Measurements from ENCODE around the gene TRNT1. TPM values are rescaled to one million over a fixed set of nuclear protein-coding genes. Genes with fewer than 3 reads are reported as not detected.
A peak's percentile ranks its signal among the peaks of the same experiment; 100 is the strongest.

Gene TRNT1
- total RNA-seq, 2 experiments from 2014 or later, result 33.4 to 33.6 TPM

DNA sequence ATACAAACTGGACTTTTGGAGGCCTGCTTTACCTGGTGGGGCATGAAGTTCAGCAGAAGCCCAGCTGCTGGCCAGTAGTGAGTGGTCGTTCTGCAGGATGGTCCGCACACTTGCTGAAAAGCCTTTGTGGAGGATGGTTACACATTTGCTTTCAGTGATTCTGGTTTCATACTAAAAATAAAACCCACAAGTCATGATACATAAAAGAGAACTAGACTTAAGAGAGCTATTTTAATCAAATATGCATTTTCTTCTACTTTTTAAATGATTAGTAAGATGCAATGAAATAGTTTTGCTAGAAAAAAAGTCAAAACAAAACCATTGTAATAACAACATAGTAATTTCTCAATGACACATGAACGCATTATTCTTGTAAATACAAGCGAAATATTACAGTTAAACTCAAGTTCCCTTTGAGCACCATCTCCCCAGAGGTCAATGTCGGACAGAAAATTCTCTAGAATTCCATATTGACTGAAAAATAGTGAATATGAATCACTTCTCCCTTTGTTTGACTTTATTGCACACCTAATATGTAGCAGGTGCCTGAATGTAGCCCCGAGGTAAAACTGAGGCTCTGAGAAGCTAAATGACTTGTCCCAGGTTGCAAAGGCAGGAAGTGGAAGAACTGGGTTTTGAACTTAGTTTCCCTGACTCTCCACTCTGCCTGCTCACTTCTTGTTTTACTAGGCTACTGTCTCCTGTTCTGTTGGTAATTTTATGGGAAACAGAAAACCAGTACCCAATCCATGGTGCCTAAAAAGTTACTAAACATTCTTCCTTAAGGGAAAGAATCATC, 24.9 kb upstream of the TRNT1 start:
- Mint-ChIP-seq H3K4me1 (ENCODE audit: low read depth) (no peaks in the 10 kb centered on the region), H3K27ac (no peak overlapping the region), H3K4me3 (no peak overlapping the region), H3K9me3 (ENCODE audit: insufficient read depth) (no peaks in the 10 kb centered on the region), H3K36me3 (ENCODE audit: low read depth) (no peaks in the 10 kb centered on the region), H3K27me3 (ENCODE audit: low read depth) (peaks cover 3% of the 10 kb centered on the region)
- ChIA-PET POLR2A (no interaction called here), CTCF (no interaction called here)
- no peak for DNase-seq
- no peak for ATAC-seq

DNA sequence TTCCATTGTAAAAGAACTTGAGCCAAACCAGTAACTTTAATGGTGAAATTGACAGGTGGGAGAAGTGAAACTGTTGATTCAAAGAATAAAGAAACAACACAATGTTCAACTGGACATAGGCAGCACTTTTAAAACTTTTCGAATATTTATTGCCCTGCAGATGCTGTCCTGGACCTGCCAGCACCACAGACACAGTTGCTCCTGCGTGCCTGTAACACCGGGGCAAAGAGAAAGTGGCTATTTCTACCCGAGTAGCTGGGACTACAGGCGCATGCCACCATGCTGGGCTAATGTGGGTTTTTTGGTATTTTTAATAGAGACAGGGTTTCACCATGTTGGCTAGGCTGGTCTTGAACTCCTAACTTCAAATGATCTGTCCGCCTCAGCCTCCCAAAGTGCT, 24.0 kb upstream of the TRNT1 start:
- H3K27me3 Mint-ChIP-seq (ENCODE audit: low read depth), result peaks cover 8% of the 10 kb centered on the region
- POLR2A ChIA-PET, result no interaction called here
- ATAC-seq, result no peak
- CTCF ChIA-PET, result no interaction called here
- H3K4me3 Mint-ChIP-seq, result no peak overlapping the region
- H3K4me1 Mint-ChIP-seq (ENCODE audit: low read depth), result no peaks in the 10 kb centered on the region
- no peak overlapping the region for H3K27ac Mint-ChIP-seq
- no peaks in the 10 kb centered on the region for H3K9me3 Mint-ChIP-seq (ENCODE audit: insufficient read depth)
- no peak for DNase-seq
- H3K36me3 Mint-ChIP-seq (ENCODE audit: low read depth), result no peaks in the 10 kb centered on the region

DNA sequence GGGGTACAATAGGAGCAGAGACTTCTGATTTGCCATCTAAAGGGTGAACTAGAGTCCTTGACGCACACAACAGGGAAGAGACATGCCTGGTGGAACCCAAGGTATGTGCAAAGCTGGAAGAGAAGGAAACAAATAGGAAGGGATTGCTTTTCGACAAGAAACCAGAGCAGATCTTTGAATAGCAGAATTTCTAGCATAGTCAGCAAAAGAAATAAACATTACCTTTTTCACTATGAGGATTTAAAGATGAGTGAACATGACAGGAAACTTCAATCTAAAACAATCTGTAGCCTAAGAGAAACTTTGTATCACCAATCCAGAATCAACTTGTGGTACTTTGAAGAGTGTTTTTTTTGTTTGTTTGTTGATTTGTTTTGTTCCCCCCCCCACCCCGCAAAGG, 21.5 kb upstream of the TRNT1 start:
- H3K27me3 Mint-ChIP-seq (ENCODE audit: low read depth), result peaks cover 13% of the 10 kb centered on the region
- H3K27ac Mint-ChIP-seq, result no peak overlapping the region
- no peaks in the 10 kb centered on the region for H3K36me3 Mint-ChIP-seq (ENCODE audit: low read depth)
- no peak for ATAC-seq
- no peak overlapping the region for H3K4me3 Mint-ChIP-seq
- H3K9me3 Mint-ChIP-seq (ENCODE audit: insufficient read depth), result no peaks in the 10 kb centered on the region
- no peaks in the 10 kb centered on the region for H3K4me1 Mint-ChIP-seq (ENCODE audit: low read depth)
- DNase-seq, result no peak
- ChIA-PET POLR2A (no interaction called here), CTCF (no interaction called here)

DNA sequence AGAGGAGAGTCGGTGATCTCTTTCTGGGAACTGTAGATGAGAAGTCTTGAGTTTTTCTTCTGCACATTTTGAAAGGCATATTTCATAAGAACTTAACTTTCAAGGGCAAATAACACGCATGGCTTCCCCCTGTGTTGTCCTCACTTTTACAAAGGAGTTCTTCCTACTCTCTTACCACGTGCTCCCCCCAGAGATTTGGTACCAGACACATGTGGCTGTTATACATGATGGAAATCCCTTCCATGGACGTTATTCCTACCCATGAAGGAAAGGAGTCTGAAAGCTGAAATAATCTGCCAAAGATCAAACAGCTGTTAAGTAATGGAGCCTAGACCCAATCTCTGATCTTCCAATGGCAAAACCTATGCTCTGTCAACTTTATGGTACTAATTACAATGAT, 20.9 kb upstream of the TRNT1 start:
- no peaks in the 10 kb centered on the region for H3K4me1 Mint-ChIP-seq (ENCODE audit: low read depth)
- H3K36me3 Mint-ChIP-seq (ENCODE audit: low read depth), result no peaks in the 10 kb centered on the region
- DNase-seq (no peak), ATAC-seq (no peak)
- no peak overlapping the region for H3K4me3 Mint-ChIP-seq
- ChIA-PET POLR2A (no interaction called here), CTCF (no interaction called here)
- peaks cover 13% of the 10 kb centered on the region for H3K27me3 Mint-ChIP-seq (ENCODE audit: low read depth)
- H3K27ac Mint-ChIP-seq, result no peak overlapping the region
- no peaks in the 10 kb centered on the region for H3K9me3 Mint-ChIP-seq (ENCODE audit: insufficient read depth)

DNA sequence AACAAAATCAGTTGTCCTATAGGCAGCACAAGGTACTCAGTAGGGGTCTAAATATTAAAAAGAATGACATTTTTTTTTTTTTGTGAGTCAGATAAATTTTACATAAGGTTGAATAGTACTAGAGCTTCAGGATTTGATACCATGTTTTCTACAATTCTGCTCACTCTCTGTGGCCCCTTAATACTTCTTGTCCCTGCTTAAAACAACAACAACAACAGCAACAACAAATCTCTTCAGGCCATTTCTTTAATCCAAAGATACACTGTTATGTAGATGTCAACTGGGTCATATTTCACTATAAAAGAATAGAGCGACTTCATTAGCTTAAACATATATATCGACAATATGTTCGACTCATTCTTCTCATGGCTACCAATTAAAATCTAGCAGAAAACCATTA, 19.6 kb upstream of the TRNT1 start:
- ChIA-PET POLR2A (interaction anchor here (0.7 kb wide), 1 partner anchor 19 kb away, joined by 3 read pairs; no protein-coding TSS in a partner anchor), CTCF (no interaction called here)
- H3K27ac Mint-ChIP-seq, result no peak overlapping the region
- peaks cover 13% of the 10 kb centered on the region for H3K27me3 Mint-ChIP-seq (ENCODE audit: low read depth)
- H3K4me3 Mint-ChIP-seq, result no peak overlapping the region
- H3K4me1 Mint-ChIP-seq (ENCODE audit: low read depth), result no peaks in the 10 kb centered on the region
- no peaks in the 10 kb centered on the region for H3K36me3 Mint-ChIP-seq (ENCODE audit: low read depth)
- H3K9me3 Mint-ChIP-seq (ENCODE audit: insufficient read depth), result no peaks in the 10 kb centered on the region
- ATAC-seq, result no peak
- DNase-seq, result no peak

DNA sequence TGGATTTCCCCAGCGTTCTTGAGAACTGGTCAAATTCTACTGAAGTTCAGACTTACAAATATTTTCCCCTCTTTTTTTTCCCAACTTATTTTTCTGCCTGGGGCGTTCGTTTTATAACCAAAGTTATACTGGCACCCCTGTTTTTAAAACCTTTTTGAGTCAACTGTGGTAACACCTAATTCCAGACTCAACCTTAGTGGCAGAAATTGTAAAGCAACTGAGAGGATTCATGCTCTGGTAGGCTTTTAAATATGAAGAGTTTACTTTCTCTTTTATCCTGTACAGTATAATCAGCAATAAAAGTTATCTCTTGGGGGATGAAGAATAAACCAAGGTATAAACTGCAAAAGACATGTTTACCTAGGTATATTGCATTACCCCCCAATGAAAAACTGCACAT, 18.9 kb upstream of the TRNT1 start:
- H3K27me3 Mint-ChIP-seq (ENCODE audit: low read depth), result peaks cover 13% of the 10 kb centered on the region
- no peaks in the 10 kb centered on the region for H3K9me3 Mint-ChIP-seq (ENCODE audit: insufficient read depth)
- H3K36me3 Mint-ChIP-seq (ENCODE audit: low read depth), result no peaks in the 10 kb centered on the region
- DNase-seq (no peak), ATAC-seq (no peak)
- H3K27ac Mint-ChIP-seq, result no peak overlapping the region
- no peak overlapping the region for H3K4me3 Mint-ChIP-seq
- ChIA-PET POLR2A (no interaction called here), CTCF (no interaction called here)
- H3K4me1 Mint-ChIP-seq (ENCODE audit: low read depth), result no peaks in the 10 kb centered on the region

DNA sequence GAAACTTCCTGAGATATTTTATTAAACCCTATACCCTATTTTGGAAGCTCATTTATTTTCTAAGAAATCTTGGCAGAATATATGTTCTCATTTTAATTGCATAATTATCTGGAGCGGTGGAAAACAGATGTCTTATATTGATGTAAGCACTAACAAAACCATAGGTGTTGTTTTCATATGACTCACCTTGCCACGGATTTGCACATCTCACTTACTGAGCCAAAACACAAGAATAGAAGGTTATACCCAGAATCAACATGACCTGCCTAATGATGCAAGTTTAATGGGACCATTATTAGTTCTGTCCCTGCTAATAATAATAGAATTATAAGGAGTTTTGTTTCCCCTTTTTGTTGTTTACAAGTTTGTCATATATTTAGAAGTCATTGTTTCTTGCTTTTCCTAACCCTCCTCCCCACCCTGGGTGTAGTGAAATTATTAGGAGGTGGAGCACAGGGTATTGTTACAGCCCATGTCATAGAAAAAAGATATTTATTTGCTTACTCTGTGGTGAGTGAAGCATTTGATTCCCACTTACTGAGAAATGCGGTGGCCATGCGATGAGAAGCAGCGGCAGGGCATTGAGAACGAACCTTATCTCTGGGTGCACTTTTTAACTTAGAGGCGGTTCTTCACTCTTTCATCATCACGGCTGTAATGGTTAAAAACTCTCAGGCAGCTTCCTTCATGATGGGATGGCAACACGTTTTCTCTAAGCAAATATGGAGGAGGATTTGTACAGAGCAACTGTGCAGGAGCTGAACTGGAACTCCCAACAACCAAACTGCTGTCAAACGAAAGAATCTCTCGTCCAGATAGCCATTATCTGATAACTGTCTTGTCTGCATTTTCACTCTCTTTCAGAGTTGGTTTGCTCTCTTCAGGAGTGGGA, 17.1 kb upstream of the TRNT1 start:
- Mint-ChIP-seq H3K4me1 (ENCODE audit: low read depth) (no peaks in the 10 kb centered on the region), H3K27me3 (ENCODE audit: low read depth) (peaks cover 13% of the 10 kb centered on the region), H3K27ac (no peak overlapping the region), H3K36me3 (ENCODE audit: low read depth) (no peaks in the 10 kb centered on the region), H3K4me3 (no peak overlapping the region), H3K9me3 (ENCODE audit: insufficient read depth) (no peaks in the 10 kb centered on the region)
- ChIA-PET CTCF (no interaction called here), POLR2A (no interaction called here)
- ATAC-seq (no peak), DNase-seq (no peak)

DNA sequence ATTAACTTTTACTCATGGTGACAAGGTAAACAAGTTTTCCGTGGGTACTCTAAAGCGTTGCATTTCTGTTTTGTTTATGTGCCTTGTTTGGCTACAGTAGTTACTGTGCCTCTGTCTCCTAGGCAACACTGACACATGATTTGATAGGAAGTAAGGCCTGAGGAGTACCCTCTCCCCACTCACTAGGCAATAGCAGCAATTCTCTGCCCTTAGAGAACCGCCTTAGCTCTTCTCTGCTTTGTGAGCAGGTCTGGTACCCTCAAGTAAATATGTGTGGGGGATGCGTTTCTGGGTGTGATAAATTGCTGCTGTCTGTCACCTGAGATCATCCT, 16.5 kb upstream of the TRNT1 start, which contains the start of gene IL5RA:
Gene IL5RA (minus strand): TSS at position 76 of the 332 bp plus-strand sequence. CDS start 5,390 bp downstream, outside the sequence.
- DNase-seq, result no peak
- no peak within 1 kb of the TSS for H3K27ac Mint-ChIP-seq
- POLR2A ChIA-PET, result no interaction called here

DNA sequence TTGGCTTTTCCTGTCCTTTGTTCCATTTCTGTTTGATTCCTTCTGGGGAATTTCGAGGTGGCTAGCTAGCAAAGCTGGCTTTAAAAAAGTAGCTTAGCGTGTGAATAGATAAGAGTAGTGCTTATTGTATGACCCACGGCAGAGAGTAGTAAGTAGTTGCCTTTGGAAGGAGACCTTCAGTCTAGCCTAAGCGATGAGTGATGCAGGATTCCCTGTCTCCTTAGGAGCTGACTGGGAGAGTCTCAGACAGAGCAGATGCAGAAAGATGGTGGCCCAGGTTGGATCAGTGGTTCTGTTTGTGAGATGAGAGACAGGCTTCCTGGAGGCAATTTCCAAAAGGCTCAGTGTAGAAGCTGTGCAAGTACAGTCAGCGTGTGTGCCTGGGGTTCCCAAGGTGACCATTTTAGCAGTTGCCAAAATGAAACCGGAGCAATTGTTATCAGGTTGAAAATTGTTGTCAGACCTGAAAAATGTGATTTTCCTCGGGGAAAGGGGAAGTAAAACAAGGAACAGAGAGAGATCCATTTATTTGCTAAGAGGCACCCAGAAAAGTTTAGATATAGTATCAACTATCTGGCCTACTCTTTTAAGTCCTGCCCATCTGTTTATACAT, 15.9 kb upstream of the TRNT1 start:
- Mint-ChIP-seq H3K27me3 (ENCODE audit: low read depth) (peaks cover 15% of the 10 kb centered on the region), H3K9me3 (ENCODE audit: insufficient read depth) (no peaks in the 10 kb centered on the region), H3K4me1 (ENCODE audit: low read depth) (no peaks in the 10 kb centered on the region), H3K36me3 (ENCODE audit: low read depth) (no peaks in the 10 kb centered on the region), H3K27ac (no peak overlapping the region), H3K4me3 (no peak overlapping the region)
- ATAC-seq, result no peak
- no peak for DNase-seq
- ChIA-PET CTCF (no interaction called here), POLR2A (no interaction called here)

More for the DNA sequence above, 16.5 kb upstream of the TRNT1 start, which contains the start of gene IL5RA:
- peak; percentile 44 for ATAC-seq
- no peaks in the 10 kb centered on the region for H3K9me3 Mint-ChIP-seq (ENCODE audit: insufficient read depth)
- H3K36me3 Mint-ChIP-seq (ENCODE audit: low read depth), result no peaks in the 10 kb centered on the region
- H3K4me1 Mint-ChIP-seq (ENCODE audit: low read depth), result no peaks in the 10 kb centered on the region
- no peak within 1 kb of the TSS for H3K4me3 Mint-ChIP-seq
- H3K27me3 Mint-ChIP-seq (ENCODE audit: low read depth), result peaks cover 13% of the 10 kb centered on the region
- CTCF ChIA-PET, result no interaction called here

DNA sequence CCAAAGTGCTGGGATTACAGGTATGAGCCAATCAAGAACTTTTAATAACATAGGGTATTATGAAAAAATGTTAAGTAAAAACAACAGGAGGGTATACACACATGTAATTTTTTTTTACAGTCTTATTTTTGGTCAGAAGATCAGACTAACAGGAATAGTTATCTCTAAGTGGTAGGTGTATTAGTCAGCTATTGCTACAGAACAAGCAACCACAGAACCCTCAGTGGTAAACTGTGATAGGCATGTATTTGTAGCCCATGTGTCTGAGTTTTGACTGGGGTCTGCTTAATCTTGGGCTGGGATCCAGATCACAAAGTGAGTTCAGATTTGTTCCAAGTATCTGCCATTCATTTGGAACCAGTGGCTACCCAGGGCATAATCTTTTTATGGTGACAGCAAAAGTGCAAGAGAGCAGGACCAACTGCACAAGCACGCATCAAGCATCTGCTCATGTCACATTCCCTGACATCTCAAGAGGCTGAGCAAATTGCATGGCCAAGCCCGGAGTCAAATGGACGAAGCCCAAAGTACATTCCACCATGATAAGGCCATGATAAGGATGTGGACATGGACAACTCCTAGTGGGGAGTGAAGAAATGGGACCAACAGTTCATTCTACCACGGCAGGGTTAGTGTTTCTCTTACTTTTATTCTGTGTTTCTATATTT, 13.6 kb upstream of the TRNT1 start:
- CTCF ChIA-PET, result no interaction called here
- ATAC-seq, result no peak

DNA sequence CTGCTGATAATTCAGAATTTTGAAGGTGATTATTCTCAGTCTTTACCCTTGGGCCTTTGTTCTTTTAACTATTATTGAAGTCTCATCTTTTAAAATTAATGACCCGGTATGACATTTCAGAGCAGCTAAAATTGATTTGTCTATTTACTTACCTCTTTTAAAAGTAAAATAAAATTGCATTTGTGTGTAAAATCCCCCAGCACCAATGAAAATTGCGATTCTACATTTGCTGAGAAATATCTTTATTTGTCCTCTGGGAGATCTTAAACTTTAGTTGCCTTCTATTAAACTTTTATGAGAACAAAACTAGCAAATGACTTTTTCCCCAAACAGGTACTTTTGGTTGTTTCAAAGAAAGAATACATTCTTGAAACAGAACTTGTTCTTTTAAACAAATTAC, 9.1 kb upstream of the TRNT1 start:
- Mint-ChIP-seq H3K36me3 (ENCODE audit: low read depth) (no peaks in the 10 kb centered on the region), H3K4me1 (ENCODE audit: low read depth) (peaks cover 8% of the 10 kb centered on the region), H3K4me3 (no peak overlapping the region), H3K27me3 (ENCODE audit: low read depth) (peaks cover 10% of the 10 kb centered on the region), H3K9me3 (ENCODE audit: insufficient read depth) (no peaks in the 10 kb centered on the region), H3K27ac (no peak overlapping the region)
- ChIA-PET POLR2A (no interaction called here), CTCF (no interaction called here)
- ATAC-seq (no peak), DNase-seq (no peak)

More for the DNA sequence above, 13.6 kb upstream of the TRNT1 start:
- POLR2A ChIA-PET, result no interaction called here
- Mint-ChIP-seq H3K4me1 (ENCODE audit: low read depth) (no peaks in the 10 kb centered on the region), H3K27ac (no peak overlapping the region), H3K36me3 (ENCODE audit: low read depth) (no peaks in the 10 kb centered on the region), H3K27me3 (ENCODE audit: low read depth) (peaks cover 10% of the 10 kb centered on the region), H3K4me3 (no peak overlapping the region), H3K9me3 (ENCODE audit: insufficient read depth) (no peaks in the 10 kb centered on the region)
- no peak for DNase-seq

DNA sequence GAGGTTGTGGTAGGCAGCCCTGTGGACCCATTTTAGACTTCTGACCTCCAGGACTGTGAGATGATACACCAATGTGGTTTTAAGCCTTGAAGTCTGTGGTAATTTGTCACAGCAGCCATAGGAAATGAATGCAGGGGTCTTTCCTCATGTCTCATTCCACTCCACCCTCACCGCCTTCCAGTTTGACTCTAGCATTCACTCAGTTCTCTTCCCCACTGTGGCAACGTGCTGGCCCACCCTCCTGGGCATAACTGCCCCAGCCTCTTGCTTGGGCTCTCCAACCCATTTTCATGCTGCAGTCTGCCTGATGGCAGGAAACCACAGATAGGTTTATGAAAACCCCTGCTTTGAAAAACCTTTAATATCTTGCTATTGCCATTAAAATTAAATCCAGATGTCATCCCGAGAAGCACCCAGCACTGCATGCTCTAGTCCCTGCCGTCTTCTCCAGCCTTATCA, 7.3 kb upstream of the TRNT1 start:
- DNase-seq, result no peak
- Mint-ChIP-seq H3K36me3 (ENCODE audit: low read depth) (no peaks in the 10 kb centered on the region), H3K4me3 (no peak overlapping the region), H3K9me3 (ENCODE audit: insufficient read depth) (no peaks in the 10 kb centered on the region), H3K4me1 (ENCODE audit: low read depth) (peaks cover 8% of the 10 kb centered on the region), H3K27ac (no peak overlapping the region), H3K27me3 (ENCODE audit: low read depth) (peaks cover 10% of the 10 kb centered on the region)
- ATAC-seq, result peak; percentile 15
- POLR2A ChIA-PET, result no interaction called here
- CTCF ChIA-PET, result no interaction called here
